SIG-M5 treated with dmso at 0.1 percent for 504 hours (cell line): ENCODE measurements around the gene SHROOM3.

Source experiments
- DNase-seq: peaks from one replicate; lab custom pipeline; 2025; ENCODE audit not compliant: unreplicated experiment; lab: John Stamatoyannopoulos, UW

SHROOM3 gene

DNA sequence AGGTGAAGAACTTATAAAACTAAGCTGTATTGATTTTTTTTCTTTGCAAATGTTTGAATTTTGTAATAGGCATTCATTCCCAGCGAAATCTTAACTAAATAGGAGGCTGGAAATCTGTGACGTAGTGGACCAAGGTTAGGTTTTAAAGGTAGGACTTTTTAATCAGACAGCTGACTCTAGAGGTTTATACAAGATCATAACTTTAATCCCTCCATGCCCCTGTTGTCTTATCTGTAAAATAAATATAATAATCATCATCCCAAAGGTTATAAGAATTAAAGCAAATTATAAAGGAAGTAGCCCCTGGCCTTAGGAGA, 101.3 kb downstream of the SHROOM3 start:
- no peak for DNase-seq

DNA sequence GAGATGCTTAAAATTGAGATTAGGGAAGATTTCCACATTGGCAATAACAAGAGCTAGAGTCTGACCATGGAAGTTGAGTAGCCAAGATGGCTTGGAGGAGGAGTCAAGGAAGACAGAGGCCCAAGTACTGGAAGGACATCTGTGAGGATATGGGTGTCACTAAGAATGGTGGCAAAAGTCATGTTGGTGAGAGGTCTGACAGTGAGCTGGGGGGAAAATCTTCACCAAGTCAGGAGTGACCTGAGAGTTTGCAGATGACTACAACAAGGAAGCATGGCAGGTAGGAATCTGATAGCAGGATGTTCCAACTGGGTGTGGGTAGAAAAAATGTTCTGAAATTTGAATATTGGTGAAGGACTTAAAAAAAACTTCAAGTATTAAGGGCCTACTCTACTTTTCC, 103.3 kb downstream of the SHROOM3 start:
- no peak for DNase-seq

DNA sequence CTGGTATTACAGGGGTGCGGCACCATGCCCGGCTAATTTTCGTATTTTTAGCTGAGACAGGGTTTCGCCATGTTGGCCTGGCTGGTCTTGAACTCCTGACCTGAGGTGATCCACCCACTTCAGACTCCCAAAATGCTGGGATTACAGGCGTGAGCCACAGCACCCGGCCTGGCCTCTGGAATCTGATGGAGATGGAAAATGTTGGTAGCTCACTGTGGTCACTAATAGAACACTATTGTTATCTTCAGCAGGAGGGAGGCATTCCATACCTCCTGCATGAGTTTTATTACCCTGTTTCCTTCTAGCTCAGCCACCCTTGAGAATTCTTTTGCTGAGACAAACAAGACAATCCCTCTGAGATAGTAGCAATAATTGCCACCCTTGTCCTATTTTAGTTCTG, 105.0 kb downstream of the SHROOM3 start:
- no peak for DNase-seq

DNA sequence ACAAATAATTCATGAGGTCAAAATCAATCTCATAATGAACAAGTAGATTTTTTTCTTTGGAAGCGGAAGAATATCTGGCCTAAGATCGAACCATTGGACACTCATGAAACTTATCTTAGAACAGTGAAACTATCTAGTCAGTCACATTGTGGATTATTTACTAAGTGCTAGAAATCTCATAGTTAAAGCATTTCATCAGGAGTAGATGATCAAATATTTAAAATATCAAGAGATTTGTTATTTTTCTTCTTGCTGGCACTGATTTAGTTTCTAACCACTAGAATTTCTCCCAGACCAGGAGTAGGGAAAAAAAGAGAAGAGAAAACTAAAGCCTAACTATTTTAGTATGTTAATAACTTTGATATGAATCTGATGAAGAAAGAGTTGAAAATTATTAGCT, 105.5 kb downstream of the SHROOM3 start:
- DNase-seq = no peak

DNA sequence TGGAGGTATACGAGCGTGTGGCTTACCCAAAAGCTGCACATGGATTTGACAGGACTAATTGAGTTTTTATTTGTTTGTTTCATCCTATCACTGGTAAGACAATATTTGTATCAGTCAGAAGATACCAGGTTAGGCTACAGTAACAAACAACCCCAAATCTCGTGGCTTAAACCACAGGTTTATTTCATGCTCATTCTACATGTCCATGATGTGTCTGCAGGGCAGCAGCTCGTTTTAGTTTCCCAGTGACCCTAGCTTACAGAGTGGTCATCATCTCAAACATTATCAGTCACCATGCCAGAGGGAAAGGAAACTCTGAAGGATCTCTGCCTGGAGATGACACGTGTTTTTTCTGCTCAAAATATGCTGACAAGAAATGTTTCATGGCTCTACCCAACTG, 108.3 kb downstream of the SHROOM3 start:
- DNase-seq = no peak

DNA sequence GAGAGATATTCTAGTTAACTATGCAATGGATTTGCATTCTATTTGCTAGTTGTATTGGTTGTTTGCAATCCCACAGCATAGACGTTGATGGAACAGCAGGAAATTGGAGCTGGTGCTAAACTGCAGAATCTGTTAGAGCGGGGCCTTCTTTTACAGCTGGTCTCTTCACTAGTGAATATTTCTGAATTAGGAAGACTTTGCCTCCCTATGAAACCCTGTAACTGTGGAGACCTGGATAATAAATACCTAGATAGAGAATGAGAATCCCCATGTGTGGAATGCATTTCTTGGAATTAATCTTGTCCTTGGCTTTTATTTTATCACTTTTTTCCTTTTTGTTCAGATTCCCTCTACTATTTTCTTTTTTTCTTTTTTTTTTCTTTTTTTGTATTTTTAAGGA, 109.7 kb downstream of the SHROOM3 start:
- no peak for DNase-seq

DNA sequence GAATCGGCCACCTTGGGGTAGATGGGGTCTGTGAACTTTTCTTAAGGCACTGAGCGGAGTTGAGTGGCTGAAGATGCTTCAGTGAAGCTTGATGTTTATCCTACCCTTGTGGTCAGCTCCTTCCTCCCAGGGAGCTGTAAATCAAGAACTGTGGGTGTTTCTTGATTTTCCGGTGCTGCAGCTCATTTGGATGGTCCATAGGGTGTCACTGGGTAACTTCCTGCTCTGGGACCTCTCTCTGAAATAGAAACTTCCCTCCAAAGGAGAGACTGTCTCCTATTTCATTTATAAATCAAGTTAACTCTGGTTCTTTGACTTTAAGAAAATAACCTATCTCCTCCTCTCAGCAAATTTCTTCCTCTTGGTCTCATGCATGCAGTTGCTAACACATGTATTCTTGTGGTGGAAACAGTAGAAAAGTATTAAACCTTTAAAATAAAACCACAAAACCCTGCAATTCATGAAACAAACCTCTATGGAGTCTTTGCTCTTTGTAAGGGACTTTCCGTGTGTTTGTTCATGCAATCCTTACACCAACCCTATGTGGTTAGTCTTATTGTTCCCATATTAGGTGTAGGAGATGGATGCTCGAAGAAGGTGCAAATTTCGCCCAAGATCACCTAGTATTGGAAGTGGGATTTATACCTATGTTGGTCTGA, 110.3 kb downstream of the SHROOM3 start:
- DNase-seq = peak; percentile 11

DNA sequence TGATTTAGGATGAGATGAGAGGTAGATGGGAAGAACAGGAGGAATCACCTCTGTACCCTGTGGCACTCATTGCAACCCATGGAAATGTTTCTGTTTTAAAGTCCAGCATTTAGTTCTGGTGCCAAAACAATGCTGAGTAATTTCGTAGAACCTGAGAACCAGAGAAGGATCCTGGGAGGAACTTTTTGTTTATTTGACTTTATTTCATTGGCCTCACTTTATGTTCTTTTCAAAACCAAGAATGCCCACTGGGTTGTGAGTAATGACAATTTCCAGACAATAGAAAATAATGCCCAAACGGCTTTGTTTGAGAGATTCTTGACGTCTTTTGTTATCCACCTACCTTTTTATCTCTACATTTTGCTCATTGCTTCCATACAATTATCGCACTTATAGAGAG, 111.3 kb downstream of the SHROOM3 start:
- no peak for DNase-seq

DNA sequence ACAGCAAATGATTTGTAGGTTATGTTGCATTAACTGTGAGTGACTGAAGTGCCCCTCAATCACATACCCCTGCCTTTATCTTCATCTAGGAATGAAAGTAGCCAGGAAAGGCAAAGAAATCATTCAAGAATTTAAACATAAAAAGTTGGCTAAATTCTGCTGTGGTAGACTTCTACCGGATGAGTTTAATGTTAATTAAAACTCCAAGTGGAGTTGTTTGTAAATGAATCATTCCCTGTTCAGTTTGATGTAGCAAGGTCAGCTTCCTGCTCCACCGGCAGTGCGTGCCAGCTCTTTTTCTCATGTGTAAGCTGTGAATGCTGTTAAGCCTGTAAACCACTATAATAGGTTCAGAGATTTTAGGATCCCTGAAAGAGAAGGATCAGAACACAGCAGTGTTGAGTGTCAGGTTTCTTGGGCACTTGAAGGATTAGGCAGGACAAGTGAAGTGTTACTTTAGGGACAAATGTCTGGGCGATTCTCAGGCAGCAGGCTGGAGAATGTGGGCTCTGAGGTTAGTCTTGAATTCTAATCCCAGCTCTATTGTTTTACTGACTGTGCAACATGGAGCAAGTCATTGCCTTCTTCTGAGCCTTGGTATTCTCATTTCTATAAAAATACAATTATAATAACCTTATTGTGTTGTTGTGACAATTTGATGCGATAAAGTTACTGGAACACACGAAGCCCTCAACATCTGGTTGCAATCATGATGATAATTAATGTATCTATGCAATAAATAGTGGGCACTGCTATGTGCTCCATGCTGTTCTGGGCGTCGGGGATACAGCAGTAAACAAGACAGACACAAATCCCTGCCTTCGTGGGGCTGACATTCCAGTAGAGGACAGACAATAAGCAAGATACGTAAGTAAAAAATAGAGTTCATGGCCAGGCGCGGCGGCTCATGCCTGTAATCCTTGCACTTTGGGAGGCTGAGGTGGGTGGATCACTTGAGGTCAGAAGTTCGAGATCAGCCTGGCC, 112.0 kb downstream of the SHROOM3 start:
- no peak for DNase-seq

DNA sequence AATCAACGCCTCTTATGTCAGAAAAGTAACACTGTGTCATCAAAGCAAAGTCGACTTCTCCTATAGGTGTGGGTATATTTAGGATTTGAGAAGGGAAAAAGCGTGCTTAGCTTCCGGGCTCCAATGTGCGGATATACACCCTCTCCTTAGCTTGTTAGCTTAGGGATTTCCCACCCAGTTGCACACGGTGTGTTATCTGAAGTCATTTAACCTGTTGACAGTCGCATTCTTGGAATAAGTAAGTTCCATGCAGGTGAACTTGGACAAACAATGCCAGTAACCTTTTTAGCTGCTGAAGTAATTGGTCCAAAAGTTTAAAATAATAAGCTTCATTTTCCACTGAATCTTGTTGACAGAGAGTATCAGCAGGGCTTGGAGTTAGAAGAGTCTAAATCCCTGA, 113.7 kb downstream of the SHROOM3 start:
- DNase-seq = no peak

DNA sequence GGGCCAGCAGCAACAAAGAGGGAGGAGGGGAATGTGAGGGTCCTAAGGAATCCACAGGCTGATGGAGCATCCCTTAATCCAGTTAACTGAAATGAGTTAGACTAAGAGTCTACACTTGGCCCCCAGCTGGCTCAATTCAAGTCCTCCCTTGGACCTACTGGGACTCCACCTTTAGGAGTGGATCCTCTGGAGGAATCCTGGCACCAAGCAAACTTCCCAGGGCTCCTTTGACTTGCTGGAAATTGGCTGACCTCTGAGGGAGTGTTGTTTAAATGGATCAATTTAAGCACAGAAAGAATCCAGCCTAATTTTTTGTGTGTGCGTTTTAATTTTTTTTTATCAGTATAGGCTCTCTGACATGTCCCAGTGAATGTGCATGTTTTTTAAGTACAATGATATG, 114.7 kb downstream of the SHROOM3 start:
- no peak for DNase-seq

DNA sequence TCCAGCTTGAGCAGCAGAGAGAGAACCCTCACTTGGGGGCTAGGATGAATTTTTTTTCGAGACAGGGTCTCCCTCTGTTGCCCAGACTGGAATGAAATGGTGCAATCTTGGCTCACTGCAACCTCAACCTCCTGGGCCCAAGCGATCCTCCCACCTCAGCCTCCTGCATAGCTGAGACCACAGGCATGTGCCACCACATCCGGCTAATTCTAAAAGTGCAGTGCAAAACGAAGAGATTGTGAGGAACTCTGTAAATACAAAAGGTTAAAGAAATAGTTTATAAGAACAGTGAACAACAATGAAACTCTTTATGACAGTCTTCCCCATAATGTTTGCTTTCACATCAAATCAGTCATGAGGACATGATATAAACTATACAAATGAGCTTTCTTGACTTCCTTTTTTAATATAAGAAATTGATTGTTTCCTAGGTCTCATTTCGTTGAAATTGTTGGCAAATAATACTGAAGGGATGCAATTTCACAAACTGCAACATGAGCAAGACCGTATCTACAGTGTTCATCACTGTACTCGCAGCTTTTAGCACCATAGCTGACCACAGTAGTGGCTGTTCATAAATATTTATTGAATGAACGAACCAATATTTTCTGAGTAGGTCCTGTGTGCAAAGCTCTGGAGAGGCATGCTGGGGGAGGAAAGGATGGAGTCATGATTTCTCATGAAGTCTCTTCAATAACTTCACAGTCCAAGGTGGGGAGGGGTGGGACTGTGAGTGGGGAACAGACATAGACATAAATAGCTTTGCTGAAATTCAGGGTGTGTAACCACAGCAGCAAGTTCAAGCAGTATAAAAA, 116.1 kb downstream of the SHROOM3 start:
- DNase-seq = no peak

DNA sequence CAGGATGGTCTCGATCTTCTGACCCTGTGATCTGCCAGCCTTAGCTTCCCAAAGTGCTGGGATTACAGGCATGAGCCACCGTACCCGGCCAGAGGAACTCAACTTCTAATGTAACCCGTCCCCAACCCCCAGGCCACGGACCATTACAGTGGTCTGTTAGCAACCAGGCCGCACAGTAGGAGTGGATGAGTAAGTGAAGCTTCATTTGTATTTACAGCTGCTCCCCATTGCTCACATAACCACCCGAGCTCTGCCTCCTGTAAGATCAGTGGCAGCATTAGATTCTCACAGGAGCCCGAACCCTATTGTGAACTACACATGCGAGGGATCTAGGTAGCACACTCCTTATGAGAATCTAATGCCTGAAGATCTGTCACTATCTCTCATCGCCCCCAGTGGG, 119.6 kb downstream of the SHROOM3 start:
- no peak for DNase-seq

DNA sequence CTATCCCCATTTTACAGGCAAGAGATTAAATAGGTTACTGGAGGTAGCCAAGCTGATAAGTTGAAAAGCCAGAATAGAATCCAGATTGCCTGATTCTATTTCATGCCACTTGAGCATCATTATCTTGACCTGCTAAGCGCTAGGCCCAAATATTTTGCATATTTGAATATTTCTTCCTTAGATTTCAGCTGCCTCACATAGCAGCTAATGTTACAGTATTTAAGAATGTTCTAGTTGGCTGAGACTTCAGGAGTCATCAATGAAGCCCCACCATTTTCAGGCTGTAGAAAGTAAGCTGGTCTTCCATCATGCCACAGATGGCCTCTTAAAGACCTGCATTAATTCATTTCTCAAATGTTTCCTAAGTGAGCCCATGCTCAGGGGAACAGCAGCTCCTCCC, 121.4 kb downstream of the SHROOM3 start:
- DNase-seq = no peak

DNA sequence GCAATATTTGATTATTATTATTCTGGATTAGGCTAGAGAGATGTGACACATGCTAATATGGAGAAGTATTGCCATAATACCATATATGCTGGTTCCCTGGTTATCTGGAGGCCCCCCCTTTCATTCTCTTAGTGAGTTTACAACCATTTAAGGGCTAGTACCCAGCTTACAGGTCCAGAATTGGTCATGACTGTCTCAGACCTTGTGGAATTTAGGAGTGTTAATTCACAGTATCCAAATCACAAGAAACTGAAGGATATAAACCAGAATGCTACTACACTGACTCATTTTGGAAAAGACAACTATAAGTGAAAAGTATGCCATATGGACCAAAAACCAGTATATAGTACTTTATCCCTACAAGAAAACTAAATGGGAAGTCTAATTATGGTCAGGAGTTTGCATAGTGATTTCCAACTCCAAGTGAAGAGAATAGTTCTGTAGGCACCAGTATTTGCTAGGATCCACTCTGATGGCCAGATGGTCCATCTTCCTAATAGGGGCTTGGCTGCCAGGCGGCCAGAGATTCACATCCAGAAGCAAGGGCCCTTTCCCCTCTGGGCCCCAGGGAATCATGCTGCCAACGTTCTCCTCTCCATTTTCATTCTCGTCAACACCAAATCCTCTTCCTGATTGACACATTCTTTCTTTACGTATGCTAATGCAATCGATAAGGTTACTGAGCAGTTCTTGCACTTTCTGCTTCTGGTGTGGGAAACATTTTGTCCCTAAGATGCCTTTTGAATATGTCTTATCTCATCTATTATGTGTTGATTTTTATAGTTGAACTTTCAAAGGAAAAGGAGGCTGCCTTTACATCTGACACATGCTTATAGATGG, 123.6 kb downstream of the SHROOM3 start:
- DNase-seq = no peak

DNA sequence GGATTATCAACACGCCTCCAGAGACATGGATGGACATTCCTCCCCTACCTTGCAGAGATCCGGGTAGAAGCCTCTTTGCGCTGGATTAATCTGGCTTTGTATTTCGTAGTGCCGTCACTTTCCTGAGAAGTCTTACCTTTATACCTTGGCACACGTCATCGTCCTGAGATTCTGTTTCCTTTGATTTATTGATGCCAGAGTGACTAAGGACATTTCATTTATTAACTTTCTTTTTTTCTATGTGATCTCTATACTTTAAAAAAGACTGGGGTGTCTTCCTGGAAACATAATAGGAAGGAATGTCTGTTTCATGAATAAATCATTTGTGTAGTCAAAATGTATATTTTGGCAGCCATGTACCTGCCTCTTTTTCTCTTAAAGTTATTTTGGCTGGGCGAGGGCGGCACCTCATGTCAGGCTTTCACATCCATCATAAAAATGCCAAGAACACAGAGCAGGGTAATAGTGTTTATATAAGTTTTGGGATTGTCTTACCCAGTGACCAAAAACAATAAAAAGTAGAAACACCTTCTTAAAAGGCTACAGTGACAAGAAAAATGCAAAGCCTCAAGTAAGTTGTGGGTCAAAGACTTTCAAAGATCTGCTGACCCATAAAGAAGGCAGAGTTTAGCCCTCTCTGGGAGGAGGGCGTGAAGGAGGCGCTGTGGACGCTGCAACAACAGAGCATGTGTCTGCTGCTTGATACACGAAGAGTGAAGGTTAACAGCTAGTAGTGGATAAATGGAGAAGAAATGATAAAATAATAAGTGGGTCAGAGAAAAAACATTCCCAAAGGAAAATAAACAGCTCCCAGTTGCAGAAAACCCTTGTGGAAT, 124.4 kb downstream of the SHROOM3 start:
- DNase-seq = no peak

DNA sequence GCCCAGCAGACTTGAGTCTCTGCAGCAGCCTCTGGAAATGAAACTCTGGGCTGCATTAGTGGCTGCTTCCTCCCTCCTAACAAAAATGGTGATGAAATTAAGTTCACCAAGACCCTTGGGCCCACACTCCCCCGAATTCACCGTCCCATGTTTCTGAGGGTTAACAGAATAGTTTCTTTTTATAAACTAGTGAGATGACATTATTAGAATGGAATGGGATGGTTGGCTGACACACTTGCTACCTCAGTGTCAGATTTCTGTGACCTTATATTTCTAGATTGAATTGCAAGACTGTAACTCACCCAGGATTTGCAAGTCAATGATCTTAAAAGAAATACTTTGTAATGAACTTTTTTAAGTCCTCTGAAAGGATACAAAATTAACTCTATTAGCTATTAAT, 127.1 kb downstream of the SHROOM3 start:
- DNase-seq = no peak

DNA sequence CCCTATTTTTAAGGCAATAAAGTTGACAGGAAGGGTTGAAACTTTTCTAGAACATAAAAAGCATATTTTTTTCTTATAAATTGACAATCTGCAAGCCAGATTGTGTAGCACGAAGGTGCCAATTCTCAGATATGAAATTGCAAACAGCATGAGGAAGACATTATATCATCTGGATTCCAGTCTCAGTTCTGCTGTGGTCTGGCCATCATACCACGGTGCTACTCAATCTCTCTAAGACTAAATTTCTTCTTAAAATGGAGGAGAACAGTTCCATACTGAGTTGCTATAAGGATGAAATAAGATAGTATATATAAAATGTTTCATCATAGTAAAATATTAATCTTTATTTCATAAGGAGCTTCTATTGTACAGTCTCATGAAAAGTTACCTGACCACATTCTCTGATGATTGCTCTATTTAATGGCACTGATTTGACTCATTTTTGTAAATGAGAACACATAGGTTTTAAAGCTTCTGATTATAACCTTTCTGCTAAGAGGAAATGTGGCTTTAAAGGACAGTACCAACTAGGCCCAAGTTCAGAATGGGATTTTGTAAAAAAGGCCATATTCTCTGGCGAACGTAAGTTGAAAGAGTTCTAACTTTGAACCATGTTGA, 127.9 kb downstream of the SHROOM3 start:
- no peak for DNase-seq

DNA sequence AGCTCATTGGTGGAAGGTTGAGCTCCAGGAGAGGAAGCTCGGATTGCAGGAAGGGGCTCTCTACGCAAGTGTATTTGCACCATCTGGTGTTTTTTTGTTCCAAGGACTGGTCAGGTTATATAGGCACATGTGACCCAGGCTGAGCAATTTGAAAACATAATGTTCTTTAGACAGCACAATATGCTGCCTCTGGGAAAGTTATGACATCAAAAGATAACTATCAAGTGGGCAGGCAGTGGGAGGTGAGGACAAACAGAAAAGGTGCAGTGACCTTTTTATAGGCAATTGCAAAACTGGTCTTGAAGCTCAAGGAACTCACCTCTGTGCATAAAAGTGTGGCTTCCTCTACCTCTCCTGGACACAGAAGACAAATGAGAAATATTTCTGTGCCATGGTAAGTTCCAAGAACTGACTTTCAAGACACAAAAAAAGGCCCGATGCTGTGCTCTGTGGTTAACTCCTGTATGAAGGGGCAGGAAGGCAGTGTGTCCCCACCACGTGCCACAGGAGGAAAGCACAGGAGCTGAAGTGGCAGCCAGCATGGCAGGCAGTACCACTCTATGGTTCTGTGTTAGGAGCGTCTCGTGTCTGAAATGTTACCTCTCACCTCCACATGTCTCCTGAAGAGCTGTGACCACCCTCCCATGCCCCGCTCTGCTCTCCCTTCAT, 128.6 kb downstream of the SHROOM3 start:
- peak; percentile 60 for DNase-seq
